Adrenal gland (tissue), 5 donors: ENCODE measurements around the gene INPP5A.

Source experiments
- CTCF ChIP-seq, 6 experiments: fragments of 450-650 bp in 4 of 6; fragments of 200-600 bp in 2 of 6; sonication (generic) in 1 of 6; IDR thresholded peaks; 1 replicate in 5 of 6; 2 replicates in 1 of 6; pipeline versions ENCODE4 v1.5.1 to v1.8.0; 2016 to 2021; ENCODE audit warnings: antibody characterized with exemption in 6 of 6, mild to moderate bottlenecking in 2 of 6, moderate library complexity in 1 of 6
- POLR2A ChIP-seq, 2 donors: fragments of 450-650 bp; IDR thresholded peaks; one replicate each; pipeline ENCODE4 v1.6.1; 2017; ENCODE audit warnings: antibody characterized with exemption in 2 of 2, mild to moderate bottlenecking in 2 of 2, moderate library complexity in 1 of 2
- donor health status: DM: no; HTN: no; CAD: no.

GRCh38 chr10:132516771-132517725, 20.5 kb upstream of the INPP5A start:
- TF ChIP-seq CTCF (IDR thresholded peaks at IDR 0.05) (no peak), POLR2A (IDR thresholded peaks at IDR 0.05) (peak; percentile 30 to 57)
